GM12878 (cell line): ENCODE results near the gene EPHA7. TPM values are rescaled to one million over a fixed set of nuclear protein-coding genes. Genes with fewer than 3 reads are reported as not detected.

ENCODE experiments used
- ATAC-seq: fragments of 200-7000 bp; cut with Tn5 transposase; 3 replicates; pipeline ENCODE4 v1.9.1; 2020; ENCODE audit warnings: mild to moderate bottlenecking, moderate library complexity
- BruUV-seq: library from RNA; stranded (reverse); fragments of 400-500 nt; replicated peaks from 2 replicates; lab custom pipeline; 2021; lab: Mats Ljungman, UMichigan
- CTCF ChIA-PET: fragments of 300-600 bp; sonication (Branson Sonifier 250); formaldehyde crosslinking; extraction: SDS; loops from one replicate; lab custom pipeline; 2021; ENCODE audit warnings: inconsistent platforms; lab: Yijun Ruan, JAX
- POLR2A ChIA-PET: fragments of 350-600 bp; formaldehyde crosslinking; extraction: SDS; loops from one replicate; lab custom pipeline; 2021; ENCODE audit warnings: inconsistent platforms; lab: Charles Lee
- RAD21 ChIA-PET: fragments of 300-600 bp; sonication (Branson Sonifier 250); formaldehyde crosslinking; loops from one replicate; lab custom pipeline; 2023; ENCODE audit warnings: antibody characterized with exemption; ENCODE audit not compliant: unreplicated experiment; lab: Charles Lee
- SMC1A ChIA-PET: fragments of 300-600 bp; sonication (Branson Sonifier 250); formaldehyde crosslinking; loops from one replicate; lab custom pipeline; 2023; ENCODE audit not compliant: unreplicated experiment, uncharacterized antibody; lab: Charles Lee
- DNase-seq: peaks from one replicate; pipeline ENCODE4 v3.0.0-alpha.2; 2011; ENCODE audit warnings: low read depth, low spot score
- FAIRE-seq: peaks from 3 replicates; lab custom pipeline; 2011; peaks lifted over from hg19 to GRCh38; lab: Jason Lieb, UNC
- H2AFZ ChIP-seq: 2 replicates; pipeline ENCODE4 v1.6.0; 2011; ENCODE audit warnings: low read depth, low read length, control low read depth; ENCODE audit not compliant: control insufficient read depth
- H3K27ac ChIP-seq: 2 replicates; pipeline ENCODE4 v1.5.1; 2011; ENCODE audit warnings: control low read depth; ENCODE audit not compliant: control insufficient read depth, insufficient read depth
- H3K27me3 ChIP-seq, 2 experiments: replicated peaks in 1 of 2; 2 replicates each; pipeline versions ENCODE4 v1.6.0 to v1.6.1; 2011; ENCODE audit warnings: low read length in 1 of 2; ENCODE audit not compliant: control insufficient read depth in 2 of 2, insufficient read depth in 2 of 2
- H3K36me3 ChIP-seq, 2 experiments: 2 replicates each; pipeline ENCODE4 v1.5.1; 2011; ENCODE audit warnings: low read length in 1 of 2; ENCODE audit not compliant: control insufficient read depth in 2 of 2, insufficient read depth in 2 of 2
- H3K4me1 ChIP-seq: 2 replicates; pipeline ENCODE4 v1.6.1; 2011; ENCODE audit warnings: mild to moderate bottlenecking, low read length, moderate library complexity, mixed read lengths; ENCODE audit not compliant: control insufficient read depth, insufficient read depth
- H3K4me2 ChIP-seq: 2 replicates; pipeline ENCODE4 v1.6.0; 2011; ENCODE audit warnings: control low read depth; ENCODE audit not compliant: control insufficient read depth, insufficient read depth
- H3K4me3 ChIP-seq: fragments of 200-600 bp; sonication (generic); 2 replicates; pipeline ENCODE4 v1.5.1; 2016
- H3K79me2 ChIP-seq: 2 replicates; pipeline ENCODE4 v1.6.0; 2011; ENCODE audit warnings: low read length; ENCODE audit not compliant: control insufficient read depth, insufficient read depth
- H3K9ac ChIP-seq: 2 replicates; pipeline ENCODE4 v1.8.0; 2011; ENCODE audit warnings: low read length, control low read depth, mixed read lengths; ENCODE audit not compliant: control insufficient read depth, insufficient read depth
- H3K9me3 ChIP-seq: replicated peaks from 3 replicates; pipeline ENCODE4 v1.5.1; 2011; ENCODE audit warnings: mild to moderate bottlenecking, low read length; ENCODE audit not compliant: control insufficient read depth, insufficient read depth
- H4K20me1 ChIP-seq: 2 replicates; pipeline ENCODE4 v1.6.0; 2011; ENCODE audit not compliant: control insufficient read depth, insufficient read depth
- CHD4 ChIP-seq: fragments of 200-600 bp; sonication (generic); IDR thresholded peaks from 2 replicates; pipeline ENCODE4 v1.6.1; 2016; ENCODE audit warnings: mild to moderate bottlenecking
- CREB1 ChIP-seq: IDR thresholded peaks from 2 replicates; pipeline ENCODE4 v1.6.1; 2012; ENCODE audit warnings: low read depth, mild to moderate bottlenecking, inconsistent platforms
- GATAD2B ChIP-seq: fragments of 450-650 bp; conservative IDR thresholded peaks from 2 replicates; pipeline ENCODE4 v1.6.1; 2017; ENCODE audit warnings: low read depth, mild to moderate bottlenecking, moderate library complexity
- HDGF ChIP-seq: fragments of 450-650 bp; IDR thresholded peaks from 2 replicates; pipeline ENCODE4 v1.6.1; 2016; ENCODE audit warnings: antibody characterized with exemption
- IKZF2 ChIP-seq, 2 experiments: fragments of 450-650 bp; IDR thresholded peaks; 2 replicates each; pipeline ENCODE4 v1.6.1; 2017; ENCODE audit warnings: mild to moderate bottlenecking in 2 of 2, moderate library complexity in 2 of 2
- JUND ChIP-seq: IDR thresholded peaks from 2 replicates; pipeline ENCODE4 v1.6.1; 2012; ENCODE audit warnings: low read depth, mild to moderate bottlenecking, low read length, improper control_type of control experiment, moderate library complexity
- NR2C1 ChIP-seq: fragments of 450-650 bp; IDR thresholded peaks from 2 replicates; pipeline ENCODE4 v1.6.1; 2017; ENCODE audit warnings: antibody characterized with exemption, mild to moderate bottlenecking, moderate library complexity
- RAD21 ChIP-seq: IDR thresholded peaks from 2 replicates; pipeline ENCODE4 v1.6.1; 2011; ENCODE audit warnings: mild to moderate bottlenecking, low read depth, low read length, moderate library complexity; ENCODE audit not compliant: insufficient read depth
- RBBP5 ChIP-seq: fragments of 200-600 bp; sonication (generic); conservative IDR thresholded peaks from 2 replicates; pipeline ENCODE4 v1.6.1; 2016
- SP1 ChIP-seq: IDR thresholded peaks from one replicate; pipeline ENCODE4 v1.6.1; 2011; ENCODE audit warnings: low read depth, low read length
- SUPT20H ChIP-seq: IDR thresholded peaks from 2 replicates; pipeline ENCODE4 v1.6.1; 2011; ENCODE audit warnings: low read depth, mild to moderate bottlenecking, low read length, moderate library complexity, borderline replicate concordance; ENCODE audit not compliant: control insufficient read depth
- WGBS: methylation state at CpG from one replicate; pipeline ENCODE4 v1.1.6; 2016; ENCODE audit warnings: low lambda C conversion rate; ENCODE audit not compliant: insufficient replicate concordance, insufficient coverage; ENCODE audit errors: missing lambda C conversion rate; 5-methylcytosine and 5-hydroxymethylcytosine counted together
- in situ Hi-C: fragments of 300-500 bp; cut with MboI; formaldehyde crosslinking; loops from 9 replicates; pipeline ENCODE4 v1.14.3; 2018; ENCODE audit warnings: mixed read lengths
- intact Hi-C: fragments of 100-400 bp; cut with micrococcal nuclease; formaldehyde crosslinking; loops from one replicate; pipeline ENCODE4 v1.14.2; 2022; ENCODE audit not compliant: unreplicated experiment
- polyA plus RNA-seq, 11 experiments: library from polyadenylated mRNA; depleted of rRNA in 4 of 11; unstranded in 6 of 11; stranded (reverse) in 5 of 11; fragments of >200 nt; fragmentation: Nextera tagmentation in 4 of 11; fragmentation: Illumina TruSeq in 1 of 11; extraction: Ambion mirVana in 4 of 11; extraction: Trizol in 1 of 11; gene quantifications; 1 replicate in 1 of 11; 2 replicates in 10 of 11; pipeline versions ENCODE4 v1.2.1 to v1.2.3, GENCODE V29; 2011 to 2016; ENCODE audit warnings: inconsistent platforms in 2 of 11, missing spikeins in 2 of 11, low read depth in 1 of 11
- total RNA-seq, 4 experiments: library from RNA; depleted of rRNA in 3 of 4; stranded (reverse); fragments of >200 nt in 3 of 4; fragmentation: Illumina TruSeq in 1 of 4; extraction: Trizol in 1 of 4; gene quantifications; 2 replicates each; pipeline versions ENCODE4 v1.2.1 to v1.2.3, GENCODE V29; 2013 to 2021

Gene EPHA7
- total and polyA plus RNA-seq, 10 of the 15 experiments (the other 5 are each of a cell fraction or from before 2014, with no cell fraction given): not detected

GRCh38 chr6:93213028-93213427 is 206.3 kb downstream of the EPHA7 start (continued):
- TF ChIP-seq JUND (no peak), SUPT20H (no peak)

GRCh38 chr6:93210908-93211307 is 208.5 kb downstream of the EPHA7 start:
- no peak for FAIRE-seq

GRCh38 chr6:93209358-93209757 is 210.0 kb downstream of the EPHA7 start:
- intact Hi-C loops (no loop called here), in situ Hi-C loops (no loop called here)
- H4K20me1 ChIP-seq: no peaks in the 10 kb centered on the region
- FAIRE-seq (no peak), ATAC-seq (no peak), DNase-seq (no peak)
- H2AFZ ChIP-seq: no peak overlapping the region
- POLR2A ChIA-PET: no interaction called here
- SMC1A ChIA-PET: no interaction called here
- 0% methylated on average over 4 of the region's 4 CpGs for WGBS
- H3K9ac ChIP-seq: no peak overlapping the region
- H3K4me1 ChIP-seq: no peaks in the 10 kb centered on the region
- BruUV-seq: no TSS peak
- H3K4me2 ChIP-seq: no peak overlapping the region
- no peaks in the 10 kb centered on the region for H3K79me2 ChIP-seq
- H3K4me3 ChIP-seq: no peak overlapping the region
- TF ChIP-seq CREB1: no peak
- no peak for TF ChIP-seq RAD21
- no peak for TF ChIP-seq HDGF
- TF ChIP-seq IKZF2 (IDR thresholded peaks at IDR 0.05): no peak
- TF ChIP-seq JUND: no peak
- no peak for TF ChIP-seq SP1
- TF ChIP-seq CHD4: no peak
- H3K36me3 ChIP-seq: no peaks in the 10 kb centered on the region
- RAD21 ChIA-PET: no interaction called here
- H3K9me3 ChIP-seq: no peaks in the 10 kb centered on the region
- CTCF ChIA-PET: no interaction called here
- no peaks in the 10 kb centered on the region for H3K27me3 ChIP-seq
- H3K27ac ChIP-seq: no peak overlapping the region

More at GRCh38 chr6:93210908-93211307, 208.5 kb downstream of the EPHA7 start:
- ChIA-PET CTCF (no interaction called here), POLR2A (no interaction called here), SMC1A (interaction anchor here (0.6 to 1.0 kb wide), 2 partner anchors 14 to 41 kb away, joined by 3 read pairs; no protein-coding TSS in a partner anchor), RAD21 (no interaction called here)
- Histone ChIP-seq H4K20me1 (no peaks in the 10 kb centered on the region), H3K9ac (no peak overlapping the region), H3K79me2 (no peaks in the 10 kb centered on the region), H3K4me2 (no peak overlapping the region), H2AFZ (no peak overlapping the region), H3K27ac (no peak overlapping the region), H3K36me3 (no peaks in the 10 kb centered on the region), H3K9me3 (no peaks in the 10 kb centered on the region), H3K4me1 (no peaks in the 10 kb centered on the region), H3K27me3 (no peaks in the 10 kb centered on the region), H3K4me3 (no peak overlapping the region)
- no TSS peak for BruUV-seq
- in situ Hi-C loops (no loop called here), intact Hi-C loops (no loop called here)
- TF ChIP-seq GATAD2B (no peak), NR2C1 (no peak), RBBP5 (no peak)
- ATAC-seq (no peak), DNase-seq (no peak)
